GM19328 (cell line): ENCODE measurements around the gene SNRPA.
"Not testable (repeated sequence)": the region's sequence is repeated elsewhere in the genome, so short reads cannot be mapped to it uniquely, and the experiment has no call there.

Experiments used
- ATAC-seq: cut with Tn5 transposase; IDR thresholded peaks from one replicate; pipeline ENCODE4 v1.9.1; 2021; ENCODE audit warnings: mild to moderate bottlenecking, moderate library complexity; ENCODE audit not compliant: unreplicated experiment

Gene SNRPA

DNA sequence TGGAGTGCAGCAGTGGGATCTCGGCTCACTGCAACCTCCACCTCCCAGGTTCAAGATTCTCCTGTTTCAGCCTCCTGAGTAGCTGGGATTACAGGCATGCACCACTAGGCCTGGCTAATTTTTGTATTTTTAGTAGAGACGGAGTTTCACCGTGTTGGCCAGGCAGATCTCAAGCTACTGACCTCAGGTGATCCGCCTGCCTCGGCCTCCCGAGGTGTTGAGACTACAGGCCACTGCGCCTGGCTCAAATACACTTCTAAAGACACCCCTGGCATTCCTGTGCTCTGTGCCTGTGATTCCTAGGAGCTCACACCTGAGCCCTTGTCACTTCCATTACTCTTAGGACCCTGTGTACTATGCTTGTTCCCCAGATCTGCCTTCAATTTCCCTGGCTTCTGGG is 61.6 kb downstream of the SNRPA start:
- not testable (repeated sequence) for ATAC-seq

DNA sequence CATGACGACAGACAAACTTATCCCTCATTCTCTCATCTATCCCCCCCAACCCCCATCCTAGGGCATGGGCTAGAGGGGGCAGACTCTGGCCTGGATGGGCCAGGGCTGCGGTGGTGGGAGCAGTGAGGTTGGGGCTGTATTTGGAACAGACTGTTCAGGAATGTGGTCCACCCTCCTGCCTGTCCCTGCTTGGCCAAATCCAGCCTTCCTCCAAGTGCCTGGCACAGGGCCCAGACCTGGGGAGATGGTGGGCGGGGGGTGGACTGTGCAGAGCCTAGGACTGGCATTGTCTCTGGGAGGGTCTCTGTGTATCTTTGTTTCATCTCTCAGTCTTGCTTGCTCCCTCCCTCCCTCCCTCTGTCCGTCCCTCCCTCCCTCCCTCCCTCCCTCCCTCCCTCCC is 62.2 kb downstream of the SNRPA start:
- ATAC-seq = no peak
